Measurements from ENCODE around the gene KLF7. TPM values are rescaled to one million over a fixed set of nuclear protein-coding genes. Genes with fewer than 3 reads are reported as not detected.
A peak's percentile ranks its signal among the peaks of the same experiment; 100 is the strongest.

Gene KLF7
- total and polyA plus RNA-seq, 2 donors (not counting 3 experiments of a cell fraction or from before 2014, with no cell fraction given) = 32.8 to 42.9 TPM

- no TSS peak for BruUV-seq (replicated peaks)
- Histone ChIP-seq H2AFZ (ENCODE audit: low read depth, low read length) (no peak overlapping the region), H4K20me1 (replicated peaks; ENCODE audit: control insufficient read depth, extremely low read depth, insufficient read depth, low read length) (no peaks in the 10 kb centered on the region), H3K79me2 (ENCODE audit: control insufficient read depth, insufficient read depth, low read length) (peaks cover 94% of the 10 kb centered on the region), H3K9me3 (replicated peaks; ENCODE audit: control insufficient read depth, insufficient read depth, low read length) (no peaks in the 10 kb centered on the region), H3K4me2 (ENCODE audit: insufficient read depth, low read length) (peak overlapping the region; percentile 94), H3K27me3 (ENCODE audit: control insufficient read depth in 2 of 2, insufficient read depth in 2 of 2, low read length in 2 of 2) (no peaks in the 10 kb centered on the region), H3K4me1 (ENCODE audit: control insufficient read depth, extremely low read depth, insufficient read depth, low read length) (peaks cover 69% of the 10 kb centered on the region), H3K4me3 (replicated peaks in 1 of 3; ENCODE audit: insufficient read depth in 1 of 3, low read depth in 1 of 3, low read length in 3 of 3) (no peak overlapping the region), H3K9ac (replicated peaks; ENCODE audit: extremely low read depth, insufficient read depth, low read length) (peak overlapping the region; percentile 65), H3K27ac (ENCODE audit: insufficient read depth, low read depth, low read length) (peak overlapping the region; percentile 94), H3K36me3 (ENCODE audit: control insufficient read depth in 2 of 2, extremely low read depth in 1 of 2, insufficient read depth in 2 of 2, low read length in 2 of 2) (no peaks in the 10 kb centered on the region), H3K9me1 (replicated peaks; ENCODE audit: control insufficient read depth, extremely low read depth, insufficient read depth, low read length) (no peaks in the 10 kb centered on the region)
- DNase-seq (ENCODE audit: low read depth, low spot score) = peak; percentile 86
- no peak for FAIRE-seq
- ChIA-PET CTCF (interaction anchor here (1.0 to 4.8 kb wide), 3 partner anchors 8 to 28 kb away, joined by 3 to 29 read pairs (median 3); no protein-coding TSS in a partner anchor), POLR2A (interaction anchor here (2.3 kb wide), 1 partner anchor 29 kb away, joined by 12 read pairs; no protein-coding TSS in a partner anchor)
- dilution Hi-C loops (cut with MboI; ENCODE audit: extremely low pct_ligation_motif_present, low sequenced_read_pairs) (no loop called here), intact Hi-C loops (cut with micrococcal nuclease) (loop anchor here (1.0 to 10.0 kb wide), 5 partner anchors 8 to 338 kb away; no protein-coding TSS in a partner anchor)
- TF ChIP-seq MAX (IDR thresholded peaks at IDR 0.05; ENCODE audit: insufficient read depth, insufficient read length) = no peak
- TF ChIP-seq, protein P1, sequence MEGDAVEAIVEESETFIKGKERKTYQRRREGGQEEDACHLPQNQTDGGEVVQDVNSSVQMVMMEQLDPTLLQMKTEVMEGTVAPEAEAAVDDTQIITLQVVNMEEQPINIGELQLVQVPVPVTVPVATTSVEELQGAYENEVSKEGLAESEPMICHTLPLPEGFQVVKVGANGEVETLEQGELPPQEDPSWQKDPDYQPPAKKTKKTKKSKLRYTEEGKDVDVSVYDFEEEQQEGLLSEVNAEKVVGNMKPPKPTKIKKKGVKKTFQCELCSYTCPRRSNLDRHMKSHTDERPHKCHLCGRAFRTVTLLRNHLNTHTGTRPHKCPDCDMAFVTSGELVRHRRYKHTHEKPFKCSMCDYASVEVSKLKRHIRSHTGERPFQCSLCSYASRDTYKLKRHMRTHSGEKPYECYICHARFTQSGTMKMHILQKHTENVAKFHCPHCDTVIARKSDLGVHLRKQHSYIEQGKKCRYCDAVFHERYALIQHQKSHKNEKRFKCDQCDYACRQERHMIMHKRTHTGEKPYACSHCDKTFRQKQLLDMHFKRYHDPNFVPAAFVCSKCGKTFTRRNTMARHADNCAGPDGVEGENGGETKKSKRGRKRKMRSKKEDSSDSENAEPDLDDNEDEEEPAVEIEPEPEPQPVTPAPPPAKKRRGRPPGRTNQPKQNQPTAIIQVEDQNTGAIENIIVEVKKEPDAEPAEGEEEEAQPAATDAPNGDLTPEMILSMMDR (IDR thresholded peaks at IDR 0.05; ENCODE audit: extremely low read depth in 1 of 2, insufficient read depth in 1 of 2, low read depth in 1 of 2, low read length in 2 of 2) = no peak
- peak; percentile 40 for TF ChIP-seq JUN (IDR thresholded peaks at IDR 0.05; ENCODE audit: borderline replicate concordance, insufficient read depth, insufficient read length, low read depth)
Observed at GRCh38 chr2:207135340-207135739, 30.4 kb downstream of the KLF7 start.
